Lower leg skin (tissue), 4 donors: ENCODE results near the gene SCTR. TPM values are rescaled to one million over a fixed set of nuclear protein-coding genes. Genes with fewer than 3 reads are reported as not detected.

Source experiments
- DNase-seq, 2 donors: peaks; one replicate each; pipeline ENCODE4 v3.0.0-alpha.2; 2019; ENCODE audit warnings: low spot score in 2 of 2
- H3K4me3 ChIP-seq: fragments of 200-600 bp; sonication (generic); 2 replicates; pipeline ENCODE4 v1.5.1; 2017; ENCODE audit warnings: mild to moderate bottlenecking, low read depth; ENCODE audit not compliant: poor library complexity, severe bottlenecking
- CTCF ChIP-seq, 3 donors: fragments of 450-650 bp; IDR thresholded peaks; one replicate each; pipeline ENCODE4 v1.5.1; 2016; ENCODE audit warnings: antibody characterized with exemption in 3 of 3, mild to moderate bottlenecking in 3 of 3, moderate library complexity in 2 of 3
- POLR2A ChIP-seq, 2 donors: fragments of 450-650 bp; IDR thresholded peaks; one replicate each; pipeline ENCODE4 v1.6.1; 2016 to 2017; ENCODE audit warnings: antibody characterized with exemption in 2 of 2, mild to moderate bottlenecking in 1 of 2, moderate library complexity in 1 of 2
- WGBS, 2 donors: methylation state at CpG; one replicate each; pipeline ENCODE4 v1.1.5; 2018; 5-methylcytosine and 5-hydroxymethylcytosine counted together
- intact Hi-C: fragments of 100-400 bp; cut with DNase I; formaldehyde crosslinking; loops from one replicate; pipeline ENCODE4 v1.15.0; 2023; ENCODE audit warnings: low total_unique reads
- total RNA-seq, 4 donors: library from RNA; depleted of rRNA; stranded (reverse); fragments of >200 nt; gene quantifications; one replicate each; pipeline ENCODE4 v1.1.0, GENCODE V29; 2016

The SCTR gene
- total RNA-seq, 4 donors from 2014 or later: not detected

GRCh38 chr2:119460076-119460475, 64.2 kb downstream of the SCTR start:
- DNase-seq: no peak
- TF ChIP-seq POLR2A (IDR thresholded peaks at IDR 0.05) (no peak), CTCF (IDR thresholded peaks at IDR 0.05) (no peak)
- no peak overlapping the region for H3K4me3 ChIP-seq
- intact Hi-C loops: no loop called here
- WGBS, 2 donors: 50 to 63% methylated on average over 2 of the region's 2 CpGs

- WGBS, 2 donors: 58 to 62% methylated on average over 13 of the region's 13 CpGs
- no peak overlapping the region for H3K4me3 ChIP-seq
- no peak for DNase-seq
- intact Hi-C loops: no loop called here
- TF ChIP-seq POLR2A (IDR thresholded peaks at IDR 0.05) (no peak), CTCF (IDR thresholded peaks at IDR 0.05) (no peak)
Measured at GRCh38 chr2:119455066-119455718, 69.1 kb downstream of the SCTR start.

GRCh38 chr2:119453972-119454593, 70.2 kb downstream of the SCTR start:
- no peak for DNase-seq
- intact Hi-C loops: no loop called here

GRCh38 chr2:119451336-119452050, 72.8 kb downstream of the SCTR start:
- H3K4me3 ChIP-seq: no peak overlapping the region
- intact Hi-C loops: no loop called here
- 87 to 92% methylated on average over 9 of the region's 9 CpGs for WGBS, 2 donors

More at GRCh38 chr2:119453972-119454593, 70.2 kb downstream of the SCTR start:
- TF ChIP-seq POLR2A (IDR thresholded peaks at IDR 0.05) (no peak), CTCF (IDR thresholded peaks at IDR 0.05) (no peak)
- no peak overlapping the region for H3K4me3 ChIP-seq
- WGBS, 2 donors: 75 to 79% methylated on average over 12 of the region's 12 CpGs

GRCh38 chr2:119449521-119449920, 74.8 kb downstream of the SCTR start:
- intact Hi-C loops: no loop called here
- DNase-seq: no peak
- TF ChIP-seq POLR2A (IDR thresholded peaks at IDR 0.05) (no peak), CTCF (IDR thresholded peaks at IDR 0.05) (no peak)
- H3K4me3 ChIP-seq: no peak overlapping the region
- 45 to 52% methylated on average over 3 of the region's 3 CpGs for WGBS, 2 donors

More at GRCh38 chr2:119451336-119452050, 72.8 kb downstream of the SCTR start:
- TF ChIP-seq CTCF (IDR thresholded peaks at IDR 0.05) (no peak), POLR2A (IDR thresholded peaks at IDR 0.05) (no peak)
- no peak for DNase-seq
